GM19043 (cell line): ENCODE data around the gene SAG.

ENCODE experiments used
- ATAC-seq: cut with Tn5 transposase; IDR thresholded peaks from one replicate; pipeline ENCODE4 v1.9.1; 2021; ENCODE audit warnings: low read depth; ENCODE audit not compliant: unreplicated experiment

Gene SAG

GRCh38 chr2:233353769-233354499 lies 46.3 kb downstream of the SAG start, which contains the start of gene DGKD:
Gene DGKD, plus strand, starts transcription at chr2:233354494. Its CDS starts 25 bp downstream, at chr2:233354519.
- ATAC-seq: peak; percentile 38

GRCh38 chr2:233354500-233354924 lies 46.9 kb downstream of the SAG start:
- ATAC-seq: peak; percentile 23

- no peak for ATAC-seq
These were observed 47.5 kb downstream of the SAG start for GRCh38 chr2:233354971-233355574.

GRCh38 chr2:233355916-233356315 lies 48.3 kb downstream of the SAG start:
- no peak for ATAC-seq

- no peak for ATAC-seq
These were observed 49.1 kb downstream of the SAG start for GRCh38 chr2:233356546-233357308.

GRCh38 chr2:233358335-233358734 lies 50.7 kb downstream of the SAG start:
- no peak for ATAC-seq

- no peak for ATAC-seq
These were observed 51.3 kb downstream of the SAG start for GRCh38 chr2:233358947-233359346.

GRCh38 chr2:233359823-233360222 lies 52.2 kb downstream of the SAG start:
- no peak for ATAC-seq

GRCh38 chr2:233360771-233361176 lies 53.2 kb downstream of the SAG start:
- ATAC-seq: no peak

- no peak for ATAC-seq
These were observed 53.7 kb downstream of the SAG start for GRCh38 chr2:233361297-233361696.

GRCh38 chr2:233362742-233363141 lies 55.1 kb downstream of the SAG start:
- no peak for ATAC-seq

- ATAC-seq: no peak
These were observed 56.2 kb downstream of the SAG start for GRCh38 chr2:233363744-233364235.

- ATAC-seq: no peak
These were observed 58.4 kb downstream of the SAG start for GRCh38 chr2:233365861-233366520.

GRCh38 chr2:233367586-233367985 lies 60.0 kb downstream of the SAG start:
- no peak for ATAC-seq

- ATAC-seq: no peak
These were observed 61.1 kb downstream of the SAG start for GRCh38 chr2:233368756-233369155.

GRCh38 chr2:233369462-233369861 lies 61.8 kb downstream of the SAG start:
- no peak for ATAC-seq

GRCh38 chr2:233369897-233370685 lies 62.5 kb downstream of the SAG start:
- ATAC-seq: no peak

- no peak for ATAC-seq
These were observed 64.0 kb downstream of the SAG start for GRCh38 chr2:233371641-233372040.

GRCh38 chr2:233372855-233373254 lies 65.2 kb downstream of the SAG start:
- no peak for ATAC-seq

GRCh38 chr2:233373316-233373715 lies 65.7 kb downstream of the SAG start:
- no peak for ATAC-seq
